ENCODE data around the gene SNED1.

Gene SNED1

DNA sequence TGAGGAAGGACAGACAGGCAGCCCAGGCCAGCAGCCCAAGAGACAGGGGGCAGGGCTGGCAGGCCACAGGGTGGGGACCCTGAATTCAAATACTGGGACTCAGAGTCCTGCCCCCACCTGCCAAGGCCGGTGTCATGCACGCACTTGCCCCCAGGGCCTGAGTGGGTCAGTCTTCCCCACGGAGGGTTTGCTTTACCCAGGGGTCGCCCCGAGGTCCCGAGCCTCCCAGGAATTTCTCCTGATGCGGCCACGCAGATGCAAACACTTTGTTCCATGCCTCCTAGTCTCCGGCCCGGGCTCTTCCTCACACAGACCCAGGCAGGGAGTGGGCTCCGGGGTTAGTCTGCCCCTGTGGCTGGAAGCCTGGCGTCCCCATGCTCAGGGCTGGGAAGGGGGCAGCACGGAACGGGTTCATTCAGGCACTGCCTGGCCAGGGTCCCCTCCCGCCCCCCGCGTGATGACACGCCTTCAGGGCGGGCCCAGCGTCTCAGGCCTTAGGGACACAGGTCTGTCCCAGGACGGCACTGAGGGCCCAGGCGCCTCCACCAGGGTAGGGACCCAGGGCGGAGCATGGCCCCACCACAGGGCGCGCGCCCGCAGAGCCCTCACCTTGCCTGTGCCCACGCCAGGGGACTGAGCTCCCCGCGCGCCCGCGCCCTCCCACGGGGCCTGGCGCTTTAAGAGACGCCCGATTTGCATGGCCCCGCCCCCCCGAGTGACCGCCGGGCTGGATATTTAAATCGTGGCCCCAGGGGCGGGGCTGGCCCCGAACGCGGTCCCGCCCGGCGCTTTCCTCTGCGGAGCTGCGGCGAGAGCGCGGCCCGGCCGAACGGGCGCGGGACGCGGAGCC, at the start of gene SNED1:
SNED1 (plus strand) TSS at position 763 of the 850 bp plus-strand sequence. CDS start 220 bp downstream, outside the sequence.
- H3K4me3 ChIP-seq (ENCODE audit: low read depth, low read length), result peak within 1 kb of the TSS; percentile 90

DNA sequence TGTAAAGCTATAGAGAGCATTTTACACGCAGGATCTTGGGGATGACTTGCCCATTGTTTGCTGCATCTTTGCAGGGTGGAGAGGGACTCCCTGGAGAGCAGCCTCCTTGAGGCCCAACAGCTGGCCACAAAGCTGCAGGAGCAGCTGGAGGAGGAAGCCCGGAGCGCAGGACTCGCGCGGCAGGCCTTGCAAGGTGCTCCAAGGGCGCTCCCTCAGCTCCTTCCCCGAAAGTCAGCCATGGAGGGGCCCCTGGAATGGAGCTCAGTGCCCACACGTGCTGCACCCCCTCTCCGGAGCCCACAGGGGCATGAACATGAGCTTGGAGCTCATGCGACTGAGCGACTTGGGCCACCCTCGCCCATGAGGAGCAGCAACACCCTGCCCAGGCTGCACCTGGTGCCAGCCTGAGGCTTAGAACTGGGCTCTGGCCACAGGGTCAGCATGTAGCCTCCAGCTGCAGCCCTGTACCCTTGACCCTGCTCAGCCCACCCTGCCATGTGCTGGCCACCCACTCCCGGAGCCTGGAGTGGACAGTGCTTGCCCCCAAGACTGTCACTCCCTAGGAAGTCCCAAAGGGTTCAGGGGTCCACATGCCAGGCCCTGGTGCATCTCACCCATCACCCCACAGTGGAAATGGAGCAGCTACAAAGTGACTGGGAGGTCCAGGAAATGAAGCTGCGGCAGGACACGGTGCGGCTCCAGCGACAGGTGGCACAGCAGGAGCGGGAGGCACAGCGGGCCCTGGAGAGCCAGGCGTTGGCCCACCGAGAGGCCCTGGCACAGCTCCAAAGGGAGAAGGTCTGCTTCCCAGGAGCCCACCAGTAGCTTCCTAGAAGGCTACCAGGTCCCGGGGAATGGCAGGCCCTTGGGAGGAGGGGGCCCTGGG, 49.3 kb upstream of the SNED1 start:
- Histone ChIP-seq H3K27me3 (ENCODE audit: insufficient read depth, low read length) (peaks cover 6% of the 10 kb centered on the region; the same call in 1 of the 2 replicates), H3K4me1 (ENCODE audit: control insufficient read depth, insufficient read depth, low read length, unreplicated experiment) (no peaks in the 10 kb centered on the region), H3K4me3 (ENCODE audit: low read depth, low read length) (no peak overlapping the region), H3K36me3 (ENCODE audit: insufficient read depth, low read length) (no peaks in the 10 kb centered on the region), H2AFZ (ENCODE audit: low read length, unreplicated experiment) (no peak overlapping the region), H3K79me2 (ENCODE audit: control insufficient read depth, insufficient read depth, low read length, unreplicated experiment) (no peaks in the 10 kb centered on the region), H3K27ac (ENCODE audit: low read depth, low read length) (no peak overlapping the region)

More for the DNA sequence above, at the start of gene SNED1:
- Histone ChIP-seq H3K27me3 (ENCODE audit: insufficient read depth, low read length) (no peaks in the 10 kb centered on the region), H3K27ac (ENCODE audit: low read depth, low read length) (peak within 1 kb of the TSS; percentile 44; the same call in 1 of the 2 replicates), H2AFZ (ENCODE audit: low read length, unreplicated experiment) (peak within 1 kb of the TSS; percentile 87), H3K36me3 (ENCODE audit: insufficient read depth, low read length) (peaks cover 11% of the 10 kb centered on the region; the same call in 1 of the 2 replicates), H3K4me1 (ENCODE audit: control insufficient read depth, insufficient read depth, low read length, unreplicated experiment) (peaks cover 7% of the 10 kb centered on the region), H3K79me2 (ENCODE audit: control insufficient read depth, insufficient read depth, low read length, unreplicated experiment) (peaks cover 4% of the 10 kb centered on the region)

- Histone ChIP-seq H3K27me3 (ENCODE audit: insufficient read depth, low read length) (peaks cover 7% of the 10 kb centered on the region; the same call in 1 of the 2 replicates), H3K4me3 (ENCODE audit: low read depth, low read length) (no peak overlapping the region), H3K36me3 (ENCODE audit: insufficient read depth, low read length) (no peaks in the 10 kb centered on the region), H2AFZ (ENCODE audit: low read length, unreplicated experiment) (no peak overlapping the region), H3K27ac (ENCODE audit: low read depth, low read length) (no peak overlapping the region), H3K4me1 (ENCODE audit: control insufficient read depth, insufficient read depth, low read length, unreplicated experiment) (no peaks in the 10 kb centered on the region), H3K79me2 (ENCODE audit: control insufficient read depth, insufficient read depth, low read length, unreplicated experiment) (no peaks in the 10 kb centered on the region)
Measured at GRCh38 chr2:240949791-240950705, 48.4 kb upstream of the SNED1 start.

GRCh38 chr2:240951045-240951594, 47.3 kb upstream of the SNED1 start:
- Histone ChIP-seq H2AFZ (ENCODE audit: low read length, unreplicated experiment) (no peak overlapping the region), H3K27ac (ENCODE audit: low read depth, low read length) (no peak overlapping the region), H3K27me3 (ENCODE audit: insufficient read depth, low read length) (peaks cover 11% of the 10 kb centered on the region), H3K4me1 (ENCODE audit: control insufficient read depth, insufficient read depth, low read length, unreplicated experiment) (no peaks in the 10 kb centered on the region), H3K79me2 (ENCODE audit: control insufficient read depth, insufficient read depth, low read length, unreplicated experiment) (no peaks in the 10 kb centered on the region), H3K4me3 (ENCODE audit: low read depth, low read length) (no peak overlapping the region), H3K36me3 (ENCODE audit: insufficient read depth, low read length) (no peaks in the 10 kb centered on the region)

DNA sequence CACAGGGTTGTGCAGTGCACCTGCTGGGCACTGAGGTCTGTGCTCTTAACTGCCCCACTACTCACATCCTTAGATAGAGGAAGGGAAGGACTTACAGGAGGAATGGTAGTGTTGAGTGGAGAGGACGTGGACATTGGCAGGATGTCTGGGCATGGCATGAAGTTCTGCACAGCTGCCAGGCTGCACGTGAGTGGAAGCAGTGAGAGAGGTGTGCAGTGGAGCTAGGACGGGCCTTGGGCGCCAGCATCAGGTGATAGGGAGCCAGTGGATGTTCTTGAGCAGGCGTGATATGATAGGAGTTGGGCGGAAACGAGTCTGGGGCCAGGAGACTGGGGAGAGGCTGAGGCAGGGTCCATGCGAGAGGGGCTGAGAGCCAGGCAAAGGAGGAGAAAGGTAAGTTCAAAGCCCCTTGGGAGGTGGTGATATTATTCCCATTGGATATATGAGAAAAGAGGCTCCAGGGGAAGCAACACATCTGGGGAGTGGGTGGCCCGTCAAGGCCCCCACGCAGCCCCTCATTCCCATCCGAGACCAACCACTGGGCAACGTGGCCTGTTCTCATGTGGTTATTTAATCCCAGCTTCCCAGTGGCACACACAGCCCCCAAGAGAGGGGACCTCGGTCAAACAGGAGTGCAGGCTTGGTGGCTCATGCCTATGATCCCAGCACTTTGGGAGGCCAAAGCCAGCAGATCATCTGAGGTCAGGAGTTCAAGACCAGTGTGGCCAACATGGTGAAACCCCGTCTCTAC, 45.7 kb upstream of the SNED1 start:
- no peak overlapping the region for H3K27ac ChIP-seq (ENCODE audit: low read depth, low read length)

GRCh38 chr2:240953426-240954410, 44.7 kb upstream of the SNED1 start:
- no peak overlapping the region for H2AFZ ChIP-seq (ENCODE audit: low read length, unreplicated experiment)
- peaks cover 11% of the 10 kb centered on the region for H3K27me3 ChIP-seq (ENCODE audit: insufficient read depth, low read length)
- H3K4me3 ChIP-seq (ENCODE audit: low read depth, low read length), result no peak overlapping the region
- peaks cover 5% of the 10 kb centered on the region for H3K4me1 ChIP-seq (ENCODE audit: control insufficient read depth, insufficient read depth, low read length, unreplicated experiment)
- no peaks in the 10 kb centered on the region for H3K36me3 ChIP-seq (ENCODE audit: insufficient read depth, low read length)
- H3K79me2 ChIP-seq (ENCODE audit: control insufficient read depth, insufficient read depth, low read length, unreplicated experiment), result no peaks in the 10 kb centered on the region
- no peak overlapping the region for H3K27ac ChIP-seq (ENCODE audit: low read depth, low read length)

More for the DNA sequence above, 45.7 kb upstream of the SNED1 start:
- Histone ChIP-seq H3K79me2 (ENCODE audit: control insufficient read depth, insufficient read depth, low read length, unreplicated experiment) (no peaks in the 10 kb centered on the region), H3K36me3 (ENCODE audit: insufficient read depth, low read length) (no peaks in the 10 kb centered on the region), H3K4me1 (ENCODE audit: control insufficient read depth, insufficient read depth, low read length, unreplicated experiment) (no peaks in the 10 kb centered on the region), H3K27me3 (ENCODE audit: insufficient read depth, low read length) (peaks cover 11% of the 10 kb centered on the region), H3K4me3 (ENCODE audit: low read depth, low read length) (no peak overlapping the region), H2AFZ (ENCODE audit: low read length, unreplicated experiment) (no peak overlapping the region)

- Histone ChIP-seq H3K4me3 (ENCODE audit: low read depth, low read length) (no peak overlapping the region), H3K4me1 (ENCODE audit: control insufficient read depth, insufficient read depth, low read length, unreplicated experiment) (peaks cover 5% of the 10 kb centered on the region), H3K36me3 (ENCODE audit: insufficient read depth, low read length) (no peaks in the 10 kb centered on the region), H3K27ac (ENCODE audit: low read depth, low read length) (no peak overlapping the region), H3K27me3 (ENCODE audit: insufficient read depth, low read length) (peaks cover 11% of the 10 kb centered on the region), H3K79me2 (ENCODE audit: control insufficient read depth, insufficient read depth, low read length, unreplicated experiment) (no peaks in the 10 kb centered on the region), H2AFZ (ENCODE audit: low read length, unreplicated experiment) (no peak overlapping the region)
Measured at GRCh38 chr2:240954436-240955305, 43.7 kb upstream of the SNED1 start.

Measured in ACC112 (cell line).